ENCODE results near the gene PPFIA3.

Gene PPFIA3

DNA sequence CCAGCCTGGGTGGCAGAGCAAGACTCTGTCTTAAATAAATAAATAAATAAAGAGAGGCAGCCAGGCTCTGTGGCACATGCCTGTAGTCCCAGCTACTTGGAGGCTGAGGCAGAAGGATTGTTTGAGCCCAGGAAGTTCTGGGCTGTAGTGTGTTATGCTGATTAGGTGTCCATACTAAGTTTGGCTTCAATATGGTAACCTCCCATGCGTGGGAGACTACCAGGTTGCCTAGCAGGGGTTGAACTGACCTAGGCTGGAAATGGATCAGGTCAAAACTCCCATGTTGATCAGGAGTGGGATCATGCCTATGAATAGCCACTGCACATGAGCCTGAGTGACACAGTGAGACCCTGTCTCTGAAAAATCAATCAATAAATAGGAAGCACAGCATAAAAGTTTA lies 38.1 kb upstream of the PPFIA3 start:
- Histone ChIP-seq H3K4me3 (no peak overlapping the region), H3K27ac (no peak overlapping the region)
- DNase-seq (ENCODE audit: low spot score), result no peak
- TF ChIP-seq, protein P1, sequence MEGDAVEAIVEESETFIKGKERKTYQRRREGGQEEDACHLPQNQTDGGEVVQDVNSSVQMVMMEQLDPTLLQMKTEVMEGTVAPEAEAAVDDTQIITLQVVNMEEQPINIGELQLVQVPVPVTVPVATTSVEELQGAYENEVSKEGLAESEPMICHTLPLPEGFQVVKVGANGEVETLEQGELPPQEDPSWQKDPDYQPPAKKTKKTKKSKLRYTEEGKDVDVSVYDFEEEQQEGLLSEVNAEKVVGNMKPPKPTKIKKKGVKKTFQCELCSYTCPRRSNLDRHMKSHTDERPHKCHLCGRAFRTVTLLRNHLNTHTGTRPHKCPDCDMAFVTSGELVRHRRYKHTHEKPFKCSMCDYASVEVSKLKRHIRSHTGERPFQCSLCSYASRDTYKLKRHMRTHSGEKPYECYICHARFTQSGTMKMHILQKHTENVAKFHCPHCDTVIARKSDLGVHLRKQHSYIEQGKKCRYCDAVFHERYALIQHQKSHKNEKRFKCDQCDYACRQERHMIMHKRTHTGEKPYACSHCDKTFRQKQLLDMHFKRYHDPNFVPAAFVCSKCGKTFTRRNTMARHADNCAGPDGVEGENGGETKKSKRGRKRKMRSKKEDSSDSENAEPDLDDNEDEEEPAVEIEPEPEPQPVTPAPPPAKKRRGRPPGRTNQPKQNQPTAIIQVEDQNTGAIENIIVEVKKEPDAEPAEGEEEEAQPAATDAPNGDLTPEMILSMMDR (IDR thresholded peaks at IDR 0.05), result no peak

DNA sequence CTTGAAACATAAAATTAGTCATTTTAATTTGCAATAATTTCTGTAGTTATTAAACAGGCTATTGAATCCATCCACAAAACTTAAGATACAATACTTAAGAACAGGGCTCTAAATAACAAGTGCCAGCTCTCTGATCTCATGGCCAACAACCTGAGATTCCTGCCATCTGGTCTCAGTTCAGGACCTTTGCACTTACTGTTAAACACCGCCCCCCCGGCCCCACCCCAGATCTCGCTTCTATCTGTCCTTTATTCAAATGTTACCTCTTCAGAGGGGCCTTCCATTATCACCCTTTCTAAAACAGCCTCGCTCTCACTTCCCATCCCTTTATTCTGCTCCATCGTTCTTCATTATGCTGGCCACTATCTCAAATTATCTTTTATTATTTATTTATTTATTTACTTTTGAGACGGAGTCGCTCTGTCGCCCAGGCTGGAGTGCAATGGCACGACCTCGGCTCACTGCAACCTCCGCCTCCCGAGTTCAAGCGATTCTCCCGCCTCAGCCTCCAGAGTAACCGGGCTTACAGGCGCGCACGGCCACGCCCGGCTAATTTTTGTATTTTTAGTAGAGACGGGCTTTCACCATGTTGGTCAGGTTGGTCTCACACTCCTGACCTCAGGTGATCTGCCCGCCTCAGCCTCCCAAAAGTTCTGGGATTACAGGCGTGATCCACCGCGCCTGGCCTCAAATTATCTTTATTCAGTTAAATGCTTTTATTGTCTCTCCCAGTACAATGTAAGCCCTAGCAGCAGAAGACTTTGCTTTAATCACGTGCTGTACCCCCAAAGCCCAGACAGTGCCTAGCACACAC lies 34.9 kb upstream of the PPFIA3 start:
- H3K4me3 ChIP-seq, result peak overlapping the region; percentile 92
- peak overlapping the region; percentile 70 to 94 for H3K27ac ChIP-seq
- DNase-seq (ENCODE audit: low spot score), result no peak

DNA sequence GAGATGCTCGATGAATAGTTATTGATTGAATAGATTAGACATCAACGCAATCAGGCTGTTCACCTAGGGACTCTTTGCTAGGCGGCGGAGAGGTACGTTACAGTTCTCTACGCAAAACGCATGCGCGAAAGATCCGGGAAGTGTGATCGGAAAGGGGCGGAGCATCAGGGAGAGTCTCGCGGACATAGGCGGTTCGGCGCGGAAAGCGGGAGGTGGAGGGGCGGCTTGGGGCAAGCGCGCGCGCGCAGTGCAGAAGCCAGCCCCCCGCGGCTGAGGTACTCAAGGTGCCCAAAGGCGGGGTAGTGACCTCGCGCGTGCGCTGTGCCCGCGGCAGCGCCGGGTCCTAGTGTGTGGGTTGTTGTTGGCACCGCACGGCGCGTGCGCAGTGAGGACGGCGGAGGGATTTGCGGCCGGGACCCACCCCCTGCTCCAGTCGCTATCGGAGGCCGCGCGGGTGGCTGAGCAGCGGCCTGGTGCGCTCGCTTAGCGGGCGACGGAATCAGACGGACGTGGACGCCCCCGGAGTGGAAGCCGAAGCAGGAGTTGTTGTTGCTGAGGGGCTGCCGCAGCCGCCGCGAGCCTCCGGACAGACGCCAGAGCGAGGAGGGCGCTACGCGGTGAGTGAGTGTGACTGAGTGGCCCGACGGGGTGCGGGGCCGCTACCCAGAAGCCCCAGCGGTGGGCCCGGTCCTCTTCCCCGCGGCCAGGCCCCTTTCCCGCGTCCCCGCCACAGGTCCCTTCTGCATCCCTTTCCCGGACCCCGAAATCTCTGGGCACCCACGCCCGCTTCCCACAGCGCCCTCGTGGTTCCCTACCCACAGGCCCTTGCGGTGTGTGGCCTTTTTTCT lies 34.1 kb upstream of the PPFIA3 start, which contains the start of gene SNRNP70:
Gene SNRNP70 (plus strand): TSS at position 432 of the 848 bp plus-strand sequence. CDS start 964 bp downstream, outside the sequence.
- peak within 1 kb of the TSS; percentile 92 for H3K4me3 ChIP-seq
- peak within 1 kb of the TSS; percentile 70 to 94 for H3K27ac ChIP-seq
- peak; percentile 98 for DNase-seq (ENCODE audit: low spot score)
- TF ChIP-seq, protein P1 (IDR thresholded peaks at IDR 0.05), result no peak

More for the DNA sequence above, 34.9 kb upstream of the PPFIA3 start:
- TF ChIP-seq, protein P1 (IDR thresholded peaks at IDR 0.05), result no peak

DNA sequence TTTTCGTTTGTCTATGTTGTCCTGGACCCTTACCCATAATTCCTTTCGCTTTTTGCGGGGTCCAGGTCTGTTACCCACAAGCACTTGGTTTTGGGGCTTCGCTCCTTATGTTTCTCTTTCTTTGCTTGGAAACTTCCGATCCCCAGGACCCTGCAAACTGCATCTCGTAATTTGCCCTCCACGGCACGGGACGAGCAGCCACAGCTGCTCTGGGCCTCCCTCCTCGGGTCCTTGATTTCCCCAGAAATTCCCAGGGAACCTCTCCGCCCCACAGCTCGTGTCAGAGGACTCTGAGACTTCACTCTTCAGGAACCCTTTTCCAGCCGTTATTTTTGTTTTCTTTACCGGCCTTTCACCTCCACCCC lies 33.5 kb upstream of the PPFIA3 start:
- Histone ChIP-seq H3K27ac (peak overlapping the region; percentile 70 to 94), H3K4me3 (peak overlapping the region; percentile 92)
- TF ChIP-seq, protein P1 (IDR thresholded peaks at IDR 0.05), result no peak
- DNase-seq (ENCODE audit: low spot score), result no peak

DNA sequence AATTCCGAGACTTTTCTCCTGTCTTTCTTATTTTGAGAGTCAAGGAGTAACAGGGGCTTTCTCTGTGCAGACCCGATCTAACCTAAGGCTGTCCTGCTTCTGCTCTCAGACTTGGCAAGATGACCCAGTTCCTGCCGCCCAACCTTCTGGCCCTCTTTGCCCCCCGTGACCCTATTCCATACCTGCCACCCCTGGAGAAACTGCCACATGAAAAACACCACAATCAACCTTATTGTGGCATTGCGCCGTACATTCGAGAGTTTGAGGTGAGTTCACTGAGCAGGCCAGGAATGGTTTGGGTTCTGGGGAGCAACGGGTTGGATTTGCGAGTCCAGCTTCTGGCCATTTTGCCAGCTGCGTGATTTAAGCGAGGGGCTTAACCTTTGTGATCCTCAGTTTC lies 33.0 kb upstream of the PPFIA3 start:
- TF ChIP-seq, protein P1 (IDR thresholded peaks at IDR 0.05), result no peak
- DNase-seq (ENCODE audit: low spot score), result no peak
- Histone ChIP-seq H3K4me3 (peak overlapping the region; percentile 92), H3K27ac (peak overlapping the region in 1 of 2 donors; percentile 70)

DNA sequence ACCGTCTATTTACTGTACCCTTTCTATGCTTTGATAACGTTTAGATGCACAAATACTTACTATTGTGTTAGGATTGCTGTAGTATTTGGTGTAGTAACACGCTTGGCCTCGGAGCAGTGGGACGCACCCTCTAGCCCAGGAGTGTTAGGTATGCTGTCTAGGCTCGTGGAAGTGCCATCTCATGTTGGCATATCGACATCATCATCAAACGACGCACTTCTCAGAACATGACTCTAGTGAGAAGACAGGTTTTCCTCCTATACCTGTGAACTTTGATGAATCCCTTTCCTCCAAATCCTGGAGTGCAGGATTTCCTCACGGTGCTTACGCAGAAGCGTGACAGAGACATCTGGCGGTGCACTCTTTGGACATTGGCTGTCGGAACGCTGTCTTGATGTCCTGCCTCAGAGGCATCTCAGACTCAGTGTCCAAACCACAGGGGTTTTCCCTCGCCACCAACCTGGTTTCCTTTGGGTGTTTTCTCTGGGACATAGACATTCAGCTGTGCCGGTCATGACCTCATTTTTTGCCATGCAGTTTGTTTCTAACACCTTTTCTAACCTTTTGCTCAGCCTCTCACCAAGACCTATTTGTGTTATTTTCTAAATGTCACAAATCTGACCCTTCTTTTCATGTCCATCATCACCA lies 27.8 kb upstream of the PPFIA3 start:
- no peak overlapping the region for H3K27ac ChIP-seq
- no peak overlapping the region for H3K4me3 ChIP-seq
- no peak for DNase-seq (ENCODE audit: low spot score)
- TF ChIP-seq, protein P1 (IDR thresholded peaks at IDR 0.05), result no peak

Data from coronary artery (tissue), 2 donors.